ENCODE data around the gene PLEKHN1.

DNA sequence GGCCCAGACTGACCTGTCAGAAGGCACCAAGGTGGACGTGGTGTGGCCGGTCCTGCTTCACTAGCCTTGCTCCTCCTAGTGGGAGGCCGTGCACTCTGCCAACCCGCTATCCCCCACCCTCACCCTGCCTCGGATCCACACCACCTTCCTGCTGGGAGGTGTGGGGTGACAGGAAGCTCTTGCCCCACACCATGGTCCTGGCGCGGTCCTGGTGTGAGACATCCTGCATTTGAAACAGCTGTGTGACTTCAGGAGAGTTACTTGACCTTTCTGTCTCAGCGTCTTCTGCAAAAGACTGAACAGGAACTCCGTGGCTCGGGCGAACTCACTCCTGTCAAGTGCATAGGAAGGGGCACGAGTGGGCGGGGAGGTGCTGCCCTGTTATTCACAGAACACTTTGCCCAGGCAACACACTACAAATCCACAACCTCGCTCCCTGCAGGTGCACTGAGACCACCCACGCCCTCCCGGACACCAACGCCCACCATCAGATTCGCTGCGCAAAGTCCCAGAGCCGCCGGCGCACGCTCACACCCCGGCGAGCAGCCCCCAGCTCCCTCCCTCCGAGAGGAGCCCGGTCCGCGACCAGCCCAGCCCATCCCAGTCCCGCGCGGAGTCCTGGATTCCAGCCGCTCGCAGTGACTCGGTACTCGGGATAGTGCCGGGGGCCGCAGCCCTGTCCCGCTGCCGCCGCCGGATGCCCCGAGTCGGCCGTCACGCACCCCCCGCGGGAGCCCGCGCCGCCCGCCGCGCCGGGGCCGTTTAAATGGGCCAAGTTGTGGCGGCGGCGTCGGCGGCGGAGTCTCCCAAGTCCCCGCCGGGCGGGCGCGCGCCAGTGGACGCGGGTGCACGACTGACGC is 42.9 kb upstream of the PLEKHN1 start, which contains the start of gene SAMD11:
- TF ChIP-seq POLR2A (IDR thresholded peaks at IDR 0.05): no peak
- TF ChIP-seq, protein P1, sequence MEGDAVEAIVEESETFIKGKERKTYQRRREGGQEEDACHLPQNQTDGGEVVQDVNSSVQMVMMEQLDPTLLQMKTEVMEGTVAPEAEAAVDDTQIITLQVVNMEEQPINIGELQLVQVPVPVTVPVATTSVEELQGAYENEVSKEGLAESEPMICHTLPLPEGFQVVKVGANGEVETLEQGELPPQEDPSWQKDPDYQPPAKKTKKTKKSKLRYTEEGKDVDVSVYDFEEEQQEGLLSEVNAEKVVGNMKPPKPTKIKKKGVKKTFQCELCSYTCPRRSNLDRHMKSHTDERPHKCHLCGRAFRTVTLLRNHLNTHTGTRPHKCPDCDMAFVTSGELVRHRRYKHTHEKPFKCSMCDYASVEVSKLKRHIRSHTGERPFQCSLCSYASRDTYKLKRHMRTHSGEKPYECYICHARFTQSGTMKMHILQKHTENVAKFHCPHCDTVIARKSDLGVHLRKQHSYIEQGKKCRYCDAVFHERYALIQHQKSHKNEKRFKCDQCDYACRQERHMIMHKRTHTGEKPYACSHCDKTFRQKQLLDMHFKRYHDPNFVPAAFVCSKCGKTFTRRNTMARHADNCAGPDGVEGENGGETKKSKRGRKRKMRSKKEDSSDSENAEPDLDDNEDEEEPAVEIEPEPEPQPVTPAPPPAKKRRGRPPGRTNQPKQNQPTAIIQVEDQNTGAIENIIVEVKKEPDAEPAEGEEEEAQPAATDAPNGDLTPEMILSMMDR (IDR thresholded peaks at IDR 0.05): no peak

All from right lobe of liver (tissue), 4 donors.